GM10248 (cell line): ENCODE measurements around the gene LDB3.

Source experiments
- CTCF ChIA-PET: fragments of 300-600 bp; sonication (Branson Sonifier 250); formaldehyde crosslinking; extraction: SDS; loops from one replicate; lab custom pipeline; 2021; ENCODE audit warnings: antibody characterized with exemption; lab: Yijun Ruan, JAX
- POLR2A ChIA-PET: fragments of 350-650 bp; sonication (Branson Sonifier 250); formaldehyde crosslinking; extraction: SDS; loops from one replicate; lab custom pipeline; 2020; ENCODE audit warnings: antibody characterized with exemption; lab: Yijun Ruan, JAX
- DNase-seq: peaks from one replicate; pipeline ENCODE4 v3.0.0; 2012; ENCODE audit errors: extremely low spot score
- CTCF ChIP-seq: IDR thresholded peaks from 2 replicates; pipeline ENCODE4 v1.5.1; 2012; ENCODE audit warnings: mild to moderate bottlenecking, low read depth; ENCODE audit errors: extremely low read depth, missing control alignments, control extremely low read depth

Gene LDB3, protein sequence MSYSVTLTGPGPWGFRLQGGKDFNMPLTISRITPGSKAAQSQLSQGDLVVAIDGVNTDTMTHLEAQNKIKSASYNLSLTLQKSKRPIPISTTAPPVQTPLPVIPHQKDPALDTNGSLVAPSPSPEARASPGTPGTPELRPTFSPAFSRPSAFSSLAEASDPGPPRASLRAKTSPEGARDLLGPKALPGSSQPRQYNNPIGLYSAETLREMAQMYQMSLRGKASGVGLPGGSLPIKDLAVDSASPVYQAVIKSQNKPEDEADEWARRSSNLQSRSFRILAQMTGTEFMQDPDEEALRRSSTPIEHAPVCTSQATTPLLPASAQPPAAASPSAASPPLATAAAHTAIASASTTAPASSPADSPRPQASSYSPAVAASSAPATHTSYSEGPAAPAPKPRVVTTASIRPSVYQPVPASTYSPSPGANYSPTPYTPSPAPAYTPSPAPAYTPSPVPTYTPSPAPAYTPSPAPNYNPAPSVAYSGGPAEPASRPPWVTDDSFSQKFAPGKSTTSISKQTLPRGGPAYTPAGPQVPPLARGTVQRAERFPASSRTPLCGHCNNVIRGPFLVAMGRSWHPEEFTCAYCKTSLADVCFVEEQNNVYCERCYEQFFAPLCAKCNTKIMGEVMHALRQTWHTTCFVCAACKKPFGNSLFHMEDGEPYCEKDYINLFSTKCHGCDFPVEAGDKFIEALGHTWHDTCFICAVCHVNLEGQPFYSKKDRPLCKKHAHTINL

GRCh38 chr10:86668297-86669165 is at the start of gene LDB3:
TSS of gene LDB3 (plus strand) at chr10:86668511. CDS start at chr10:86668692, 181 bp downstream.
- POLR2A ChIA-PET, result no interaction called here
- CTCF ChIA-PET, result interaction anchor here (1.1 to 1.2 kb wide), 2 partner anchors 9 to 25 kb away, joined by 3 read pairs; no protein-coding TSS in a partner anchor
- DNase-seq, result peak; percentile 71

GRCh38 chr10:86628311-86628710 is 40.0 kb upstream of the LDB3 start:
- DNase-seq, result no peak
- POLR2A ChIA-PET, result no interaction called here
- CTCF ChIA-PET, result interaction anchor here (3.0 kb wide), 1 partner anchor 14 kb away, joined by 10 read pairs; no protein-coding TSS in a partner anchor
- TF ChIP-seq CTCF, result no peak

More at GRCh38 chr10:86668297-86669165, at the start of gene LDB3:
- no peak for TF ChIP-seq CTCF

DNA sequence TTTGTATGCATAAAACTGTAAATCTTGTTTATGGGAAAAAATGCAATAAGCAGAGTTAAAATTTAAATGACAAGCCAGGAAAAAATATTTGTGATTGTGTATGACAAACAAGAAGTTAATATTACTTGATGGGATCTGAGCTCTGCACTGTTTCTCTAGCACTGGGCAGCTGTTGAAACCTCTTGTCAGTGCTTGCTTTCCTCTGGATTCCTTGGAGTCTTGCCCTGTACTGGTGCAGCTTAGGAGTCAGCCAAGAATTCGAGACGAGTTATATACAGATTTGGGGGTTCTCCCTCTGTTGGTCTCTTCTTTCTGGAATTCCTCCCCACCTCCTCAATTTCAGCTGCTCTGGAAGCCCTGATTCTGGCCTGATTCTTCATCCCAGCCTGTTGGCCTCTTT is 38.2 kb upstream of the LDB3 start:
- POLR2A ChIA-PET, result no interaction called here
- CTCF ChIA-PET, result interaction anchor here (1.1 to 3.0 kb wide), 2 partner anchors 12 to 14 kb away, joined by 4 to 10 read pairs; no protein-coding TSS in a partner anchor
- DNase-seq, result no peak
- TF ChIP-seq CTCF, result no peak

DNA sequence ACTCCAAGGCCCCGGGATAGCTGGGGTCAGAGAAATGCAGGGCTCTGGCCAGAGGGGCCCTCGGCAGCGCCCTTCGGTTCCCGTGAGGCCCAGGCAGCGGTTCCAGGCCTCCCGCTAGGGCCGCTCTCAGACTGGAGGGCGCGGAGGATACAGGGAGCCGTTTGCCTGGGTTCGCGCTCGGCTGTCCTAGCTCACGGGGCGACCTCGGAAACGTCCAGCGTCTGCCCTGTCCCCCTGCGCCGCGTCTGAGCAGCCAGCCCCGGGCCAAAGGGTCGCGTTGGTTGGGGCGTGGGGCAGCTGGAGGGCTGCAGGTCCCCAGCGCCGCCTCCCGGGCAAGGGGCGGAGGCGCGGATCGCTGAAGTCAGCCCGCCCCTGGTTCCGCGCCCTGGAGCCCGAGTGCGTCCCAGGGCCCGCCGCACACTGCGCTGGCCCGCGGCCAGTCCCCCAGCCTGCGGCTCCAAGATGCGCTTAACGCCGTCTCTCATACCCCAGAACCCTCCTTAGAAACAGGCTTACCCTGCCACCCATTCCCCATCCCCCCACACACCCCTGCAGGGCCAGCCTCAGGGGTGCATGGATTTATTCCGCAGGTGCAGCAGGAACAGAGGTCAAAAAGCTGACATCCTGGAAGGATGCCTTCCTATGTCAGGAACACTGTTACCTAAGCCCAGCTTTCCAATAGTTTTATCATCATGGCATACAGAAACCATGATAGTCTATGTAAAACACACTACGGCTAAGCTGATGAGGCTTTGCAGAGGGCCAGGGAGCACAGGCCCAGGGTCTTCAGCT is 36.1 kb upstream of the LDB3 start:
- no peak for TF ChIP-seq CTCF
- peak; percentile 13 for DNase-seq
- CTCF ChIA-PET, result interaction anchor here (1.2 kb wide), 1 partner anchor 25 kb away, joined by 3 read pairs; no protein-coding TSS in a partner anchor
- POLR2A ChIA-PET, result no interaction called here

DNA sequence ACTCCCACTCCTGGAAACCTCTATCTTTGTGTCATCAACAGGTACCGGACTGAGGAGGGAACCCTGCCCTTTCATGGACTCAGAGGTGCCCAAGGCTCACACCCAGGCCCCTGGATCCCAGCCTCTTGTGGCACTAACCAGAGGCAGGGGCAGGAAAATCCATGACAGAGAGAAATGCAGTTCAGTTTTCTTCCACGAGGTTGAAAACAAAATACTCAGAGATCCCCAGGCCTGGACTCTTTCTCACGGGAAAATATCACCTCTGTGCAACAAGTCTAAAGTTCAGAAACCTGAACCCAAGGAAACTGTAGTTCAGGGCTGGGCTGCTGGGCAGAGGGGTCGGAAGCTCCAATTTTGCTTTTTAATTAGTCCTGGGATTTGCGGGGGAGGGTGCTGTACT is 35.4 kb upstream of the LDB3 start:
- DNase-seq, result no peak
- ChIA-PET CTCF (interaction anchor here (1.2 kb wide), 1 partner anchor 24 kb away, joined by 3 read pairs; no protein-coding TSS in a partner anchor), POLR2A (no interaction called here)
- TF ChIP-seq CTCF, result no peak
